ENCODE measurements around the gene TNRC18.

The TNRC18 gene

DNA sequence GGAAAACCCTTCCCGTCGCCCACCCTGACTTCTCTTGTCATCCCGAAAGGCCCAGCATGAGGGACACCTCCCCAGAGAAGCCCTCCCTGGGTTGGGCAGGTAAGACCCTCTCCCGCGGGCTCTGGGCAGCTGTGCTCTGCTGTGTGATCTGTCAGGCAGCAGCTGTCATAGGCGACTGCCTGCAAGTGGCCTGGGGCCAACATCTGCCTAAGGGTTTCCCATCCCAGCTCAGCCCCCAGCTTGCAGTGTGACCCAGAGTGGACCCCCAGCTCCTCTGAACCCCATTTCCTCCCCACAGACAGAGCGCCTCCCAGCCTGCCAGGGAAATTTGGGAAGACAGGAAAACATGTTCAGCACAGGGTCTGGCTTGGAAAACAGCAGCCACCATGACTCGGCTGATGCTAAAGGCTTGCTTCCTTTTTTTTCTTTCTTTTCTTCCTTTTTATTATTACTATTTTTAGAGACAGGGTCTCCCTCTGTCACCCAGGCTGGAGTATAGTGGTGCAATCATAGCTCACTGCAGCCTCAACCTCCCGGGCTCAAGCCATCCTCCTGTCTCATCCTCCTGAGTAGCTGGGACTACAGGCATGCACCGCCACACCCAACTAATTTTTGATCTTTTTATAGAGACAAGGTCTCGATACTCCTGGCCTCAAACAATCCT, 18.3 kb upstream of the TNRC18 start:
- TF ChIP-seq, protein P1, sequence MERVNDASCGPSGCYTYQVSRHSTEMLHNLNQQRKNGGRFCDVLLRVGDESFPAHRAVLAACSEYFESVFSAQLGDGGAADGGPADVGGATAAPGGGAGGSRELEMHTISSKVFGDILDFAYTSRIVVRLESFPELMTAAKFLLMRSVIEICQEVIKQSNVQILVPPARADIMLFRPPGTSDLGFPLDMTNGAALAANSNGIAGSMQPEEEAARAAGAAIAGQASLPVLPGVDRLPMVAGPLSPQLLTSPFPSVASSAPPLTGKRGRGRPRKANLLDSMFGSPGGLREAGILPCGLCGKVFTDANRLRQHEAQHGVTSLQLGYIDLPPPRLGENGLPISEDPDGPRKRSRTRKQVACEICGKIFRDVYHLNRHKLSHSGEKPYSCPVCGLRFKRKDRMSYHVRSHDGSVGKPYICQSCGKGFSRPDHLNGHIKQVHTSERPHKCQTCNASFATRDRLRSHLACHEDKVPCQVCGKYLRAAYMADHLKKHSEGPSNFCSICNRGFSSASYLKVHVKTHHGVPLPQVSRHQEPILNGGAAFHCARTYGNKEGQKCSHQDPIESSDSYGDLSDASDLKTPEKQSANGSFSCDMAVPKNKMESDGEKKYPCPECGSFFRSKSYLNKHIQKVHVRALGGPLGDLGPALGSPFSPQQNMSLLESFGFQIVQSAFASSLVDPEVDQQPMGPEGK (CRISPR knock-in tag; IDR thresholded peaks at IDR 0.05; ENCODE audit: borderline replicate concordance), result no peak
- TF ChIP-seq ZNF565 (CRISPR knock-in tag; conservative IDR thresholded peaks at IDR 0.05; ENCODE audit: low read depth), result no peak
- no peak for TF ChIP-seq TCF4 (CRISPR knock-in tag; IDR thresholded peaks at IDR 0.05; ENCODE audit: borderline replicate concordance)
- no peak for TF ChIP-seq ZFP30 (CRISPR knock-in tag; IDR thresholded peaks at IDR 0.05)
- no peak for TF ChIP-seq SNAI2 (CRISPR knock-in tag; IDR thresholded peaks at IDR 0.05)
- ATAC-seq, result no peak

DNA sequence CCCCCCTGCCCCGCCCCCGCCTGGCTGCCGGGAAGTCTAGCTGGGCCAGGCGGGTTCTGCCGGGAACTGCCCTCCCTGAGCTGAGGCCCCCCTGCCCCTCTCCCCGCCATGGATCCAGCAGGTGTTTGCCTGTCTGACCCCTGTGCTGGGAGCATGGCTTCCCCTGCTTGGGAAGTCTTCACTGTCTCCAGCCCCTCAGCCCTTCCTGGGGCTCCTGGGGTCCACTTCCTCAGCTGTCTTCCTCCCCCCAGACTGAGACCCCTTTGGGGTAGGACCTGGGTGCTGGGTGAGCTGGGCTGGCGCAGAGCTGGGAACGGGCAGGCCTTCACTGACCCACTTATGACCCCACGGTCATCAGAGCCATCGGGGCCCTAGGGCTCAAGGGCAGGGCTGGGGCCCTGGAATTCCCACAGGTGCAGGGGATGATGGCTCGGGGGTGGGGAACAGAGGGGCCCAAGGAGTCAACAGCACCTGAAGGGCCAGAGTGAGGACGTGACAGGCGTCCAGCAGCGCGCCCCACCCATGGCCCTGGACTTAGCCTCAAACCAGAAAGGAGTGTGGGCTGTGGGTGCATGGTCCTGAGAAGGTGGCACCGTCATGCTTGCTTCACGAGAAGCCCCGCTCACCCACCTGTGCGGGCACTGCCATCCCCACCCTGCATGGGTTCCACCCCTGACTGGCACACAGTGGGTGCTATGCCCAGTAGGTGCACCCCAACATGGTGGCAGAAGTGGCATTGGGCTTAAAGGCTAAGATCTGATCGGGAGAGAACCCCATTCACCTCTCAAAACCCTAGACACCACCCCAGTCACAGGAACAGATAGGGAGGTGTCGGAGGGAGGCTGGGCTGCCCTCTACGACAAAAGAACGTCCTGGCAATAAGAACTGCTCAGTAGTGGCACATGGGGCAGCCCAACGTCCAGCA, 16.2 kb upstream of the TNRC18 start:
- no peak for ATAC-seq
- TF ChIP-seq, protein P2, sequence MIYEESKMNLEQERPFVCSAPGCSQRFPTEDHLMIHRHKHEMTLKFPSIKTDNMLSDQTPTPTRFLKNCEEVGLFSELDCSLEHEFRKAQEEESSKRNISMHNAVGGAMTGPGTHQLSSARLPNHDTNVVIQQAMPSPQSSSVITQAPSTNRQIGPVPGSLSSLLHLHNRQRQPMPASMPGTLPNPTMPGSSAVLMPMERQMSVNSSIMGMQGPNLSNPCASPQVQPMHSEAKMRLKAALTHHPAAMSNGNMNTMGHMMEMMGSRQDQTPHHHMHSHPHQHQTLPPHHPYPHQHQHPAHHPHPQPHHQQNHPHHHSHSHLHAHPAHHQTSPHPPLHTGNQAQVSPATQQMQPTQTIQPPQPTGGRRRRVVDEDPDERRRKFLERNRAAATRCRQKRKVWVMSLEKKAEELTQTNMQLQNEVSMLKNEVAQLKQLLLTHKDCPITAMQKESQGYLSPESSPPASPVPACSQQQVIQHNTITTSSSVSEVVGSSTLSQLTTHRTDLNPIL (CRISPR knock-in tag; IDR thresholded peaks at IDR 0.05; ENCODE audit: low read depth), result no peak
- TF ChIP-seq, protein P3, sequence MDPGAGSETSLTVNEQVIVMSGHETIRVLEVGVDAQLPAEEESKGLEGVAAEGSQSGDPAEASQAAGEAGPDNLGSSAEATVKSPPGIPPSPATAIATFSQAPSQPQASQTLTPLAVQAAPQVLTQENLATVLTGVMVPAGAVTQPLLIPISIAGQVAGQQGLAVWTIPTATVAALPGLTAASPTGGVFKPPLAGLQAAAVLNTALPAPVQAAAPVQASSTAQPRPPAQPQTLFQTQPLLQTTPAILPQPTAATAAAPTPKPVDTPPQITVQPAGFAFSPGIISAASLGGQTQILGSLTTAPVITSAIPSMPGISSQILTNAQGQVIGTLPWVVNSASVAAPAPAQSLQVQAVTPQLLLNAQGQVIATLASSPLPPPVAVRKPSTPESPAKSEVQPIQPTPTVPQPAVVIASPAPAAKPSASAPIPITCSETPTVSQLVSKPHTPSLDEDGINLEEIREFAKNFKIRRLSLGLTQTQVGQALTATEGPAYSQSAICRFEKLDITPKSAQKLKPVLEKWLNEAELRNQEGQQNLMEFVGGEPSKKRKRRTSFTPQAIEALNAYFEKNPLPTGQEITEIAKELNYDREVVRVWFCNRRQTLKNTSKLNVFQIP (CRISPR knock-in tag; IDR thresholded peaks at IDR 0.05; ENCODE audit: borderline replicate concordance, low read depth), result no peak
- TF ChIP-seq ZC3H10 (CRISPR knock-in tag; IDR thresholded peaks at IDR 0.05) (no peak), SNAI2 (CRISPR knock-in tag; IDR thresholded peaks at IDR 0.05) (no peak), CSDC2 (CRISPR knock-in tag; IDR thresholded peaks at IDR 0.05) (no peak), OSR1 (CRISPR knock-in tag; IDR thresholded peaks at IDR 0.05) (no peak)

DNA sequence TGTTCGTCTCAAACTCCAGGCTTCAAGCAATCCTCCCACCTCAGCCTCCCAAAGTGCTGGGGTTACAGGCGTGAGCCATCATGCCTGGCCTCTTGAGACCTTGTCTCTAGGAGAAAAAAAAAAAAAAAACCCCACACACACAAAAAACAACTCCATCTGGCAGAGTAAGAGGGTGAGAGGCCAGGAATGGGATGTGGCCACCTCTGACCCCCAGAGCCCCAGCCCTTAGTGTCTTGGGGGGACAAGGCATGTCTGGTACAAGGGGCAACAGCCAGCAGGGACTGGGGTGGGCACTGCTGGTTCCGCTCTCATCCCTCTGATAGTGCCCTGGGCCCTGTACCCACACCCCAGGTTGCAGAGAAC, 15.6 kb upstream of the TNRC18 start:
- no peak for ATAC-seq
- no peak for TF ChIP-seq SNAI2 (CRISPR knock-in tag; IDR thresholded peaks at IDR 0.05)
- TF ChIP-seq PPARA (CRISPR knock-in tag; IDR thresholded peaks at IDR 0.05; ENCODE audit: borderline replicate concordance), result no peak
- TF ChIP-seq OSR1 (CRISPR knock-in tag; IDR thresholded peaks at IDR 0.05), result no peak
- TF ChIP-seq ZFP3 (CRISPR knock-in tag; IDR thresholded peaks at IDR 0.05), result no peak

DNA sequence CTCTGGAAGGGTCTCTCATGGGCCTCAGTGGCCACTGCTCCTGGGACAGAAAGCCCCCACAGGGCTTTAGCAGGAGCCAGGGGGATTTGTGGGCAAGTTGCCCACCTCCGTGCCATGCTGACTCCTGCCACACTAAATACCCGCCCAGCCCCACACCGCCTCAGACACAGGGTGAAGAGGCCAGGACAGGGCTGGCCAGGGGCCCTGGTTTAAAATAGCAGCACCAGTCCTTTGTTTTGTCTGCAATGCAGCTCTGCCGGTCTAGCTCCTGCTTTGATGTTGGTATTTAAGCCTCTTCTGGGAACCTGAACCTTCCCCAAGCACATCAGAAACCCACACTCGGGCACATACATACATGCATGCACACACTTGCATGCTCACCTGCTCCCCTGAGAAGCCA, 14.4 kb upstream of the TNRC18 start:
- no peak for ATAC-seq
- TF ChIP-seq ARNTL (CRISPR knock-in tag; IDR thresholded peaks at IDR 0.05; ENCODE audit: borderline replicate concordance, low read depth) (no peak), ZFP3 (CRISPR knock-in tag; IDR thresholded peaks at IDR 0.05) (no peak), GLIS3 (CRISPR knock-in tag; IDR thresholded peaks at IDR 0.05) (no peak)
- TF ChIP-seq, protein P4, sequence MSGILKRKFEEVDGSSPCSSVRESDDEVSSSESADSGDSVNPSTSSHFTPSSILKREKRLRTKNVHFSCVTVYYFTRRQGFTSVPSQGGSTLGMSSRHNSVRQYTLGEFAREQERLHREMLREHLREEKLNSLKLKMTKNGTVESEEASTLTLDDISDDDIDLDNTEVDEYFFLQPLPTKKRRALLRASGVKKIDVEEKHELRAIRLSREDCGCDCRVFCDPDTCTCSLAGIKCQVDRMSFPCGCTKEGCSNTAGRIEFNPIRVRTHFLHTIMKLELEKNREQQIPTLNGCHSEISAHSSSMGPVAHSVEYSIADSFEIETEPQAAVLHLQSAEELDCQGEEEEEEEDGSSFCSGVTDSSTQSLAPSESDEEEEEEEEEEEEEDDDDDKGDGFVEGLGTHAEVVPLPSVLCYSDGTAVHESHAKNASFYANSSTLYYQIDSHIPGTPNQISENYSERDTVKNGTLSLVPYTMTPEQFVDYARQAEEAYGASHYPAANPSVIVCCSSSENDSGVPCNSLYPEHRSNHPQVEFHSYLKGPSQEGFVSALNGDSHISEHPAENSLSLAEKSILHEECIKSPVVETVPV (CRISPR knock-in tag; IDR thresholded peaks at IDR 0.05), result no peak

DNA sequence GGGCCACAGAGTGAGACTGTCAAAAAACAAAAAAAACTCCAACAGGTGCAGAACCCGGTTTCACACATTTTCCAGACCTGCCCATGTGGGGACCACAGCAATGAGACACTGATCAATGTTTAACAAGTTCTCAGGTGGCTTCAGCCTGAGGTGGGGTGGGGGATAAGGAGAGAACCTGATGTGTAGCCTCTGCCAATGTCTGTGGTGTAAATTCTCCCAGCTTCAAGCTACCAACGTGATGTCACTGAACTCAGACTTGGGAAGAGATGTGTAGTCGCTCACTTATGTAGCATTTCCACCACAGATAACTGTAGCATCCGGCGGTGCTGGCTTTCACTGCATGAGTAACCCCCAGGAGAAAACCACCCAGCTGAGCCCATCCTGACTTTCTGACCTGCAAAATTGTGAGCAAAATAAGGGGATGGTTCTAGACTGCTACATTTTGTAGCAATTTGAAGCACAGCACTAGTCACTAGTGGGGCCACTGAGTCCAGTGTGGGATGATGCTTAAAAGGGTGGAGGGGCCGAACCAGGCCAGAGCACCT, 13.8 kb upstream of the TNRC18 start:
- no peak for ATAC-seq

More for the DNA sequence above, 13.8 kb upstream of the TNRC18 start:
- TF ChIP-seq OSR1 (CRISPR knock-in tag; IDR thresholded peaks at IDR 0.05) (no peak), BACH2 (CRISPR knock-in tag; IDR thresholded peaks at IDR 0.05; ENCODE audit: borderline replicate concordance) (no peak), ZNF70 (CRISPR knock-in tag; IDR thresholded peaks at IDR 0.05) (no peak), ISL1 (CRISPR knock-in tag; IDR thresholded peaks at IDR 0.05) (no peak), ZFP3 (CRISPR knock-in tag; IDR thresholded peaks at IDR 0.05) (no peak), ESRRG (CRISPR knock-in tag; IDR thresholded peaks at IDR 0.05) (no peak), ZFP30 (CRISPR knock-in tag; IDR thresholded peaks at IDR 0.05) (no peak), ARNTL (CRISPR knock-in tag; IDR thresholded peaks at IDR 0.05; ENCODE audit: borderline replicate concordance, low read depth) (no peak), ZNF565 (CRISPR knock-in tag; conservative IDR thresholded peaks at IDR 0.05; ENCODE audit: low read depth) (no peak), TCF4 (CRISPR knock-in tag; IDR thresholded peaks at IDR 0.05; ENCODE audit: borderline replicate concordance) (no peak), ZC3H10 (CRISPR knock-in tag; IDR thresholded peaks at IDR 0.05) (no peak)
- TF ChIP-seq, protein P4 (CRISPR knock-in tag; IDR thresholded peaks at IDR 0.05), result no peak
